Loucy (cell line): Measurements from ENCODE around the gene SYNJ2.

Experiments used
- H2AFZ ChIP-seq: fragments of 200-600 bp; sonication (generic); 2 replicates; pipeline ENCODE4 v1.6.0; 2016; ENCODE audit warnings: antibody characterized with exemption, mild to moderate bottlenecking, low read length, moderate library complexity
- H3F3A ChIP-seq: fragments of 200-600 bp; 2 replicates; pipeline ENCODE4 v1.6.0; 2016; ENCODE audit warnings: antibody characterized with exemption, low read depth, mild to moderate bottlenecking
- H3K27me3 ChIP-seq: fragments of 200-600 bp; sonication (generic); 2 replicates; pipeline ENCODE4 v1.6.1; 2014; ENCODE audit warnings: low read length, mild to moderate bottlenecking; ENCODE audit not compliant: insufficient read depth, poor library complexity, severe bottlenecking
- H3K36me3 ChIP-seq: fragments of 200-600 bp; sonication (generic); 2 replicates; pipeline ENCODE4 v1.6.1; 2016; ENCODE audit warnings: low read length; ENCODE audit not compliant: insufficient read depth
- H3K4me1 ChIP-seq: fragments of 200-600 bp; sonication (generic); 2 replicates; pipeline ENCODE4 v1.5.1; 2014; ENCODE audit warnings: low read length, mild to moderate bottlenecking; ENCODE audit not compliant: insufficient read depth, poor library complexity, severe bottlenecking
- H3K4me2 ChIP-seq: fragments of 200-600 bp; sonication (generic); 2 replicates; pipeline ENCODE4 v1.6.0; 2014; ENCODE audit warnings: antibody characterized with exemption, low read length, low read depth, mild to moderate bottlenecking; ENCODE audit not compliant: poor library complexity, severe bottlenecking
- H3K4me3 ChIP-seq: fragments of 200-600 bp; sonication (generic); 2 replicates; pipeline ENCODE4 v1.5.1; 2014; ENCODE audit warnings: low read length, mild to moderate bottlenecking, mixed read lengths; ENCODE audit not compliant: poor library complexity, severe bottlenecking
- H3K79me2 ChIP-seq: fragments of 200-600 bp; sonication (generic); 2 replicates; pipeline ENCODE4 v1.6.1; 2014; ENCODE audit warnings: low read length; ENCODE audit not compliant: insufficient read depth
- H3K9ac ChIP-seq: fragments of 200-600 bp; sonication (generic); 2 replicates; pipeline ENCODE4 v1.6.0; 2014; ENCODE audit warnings: mild to moderate bottlenecking, low read depth, low read length, moderate library complexity; ENCODE audit not compliant: poor library complexity, severe bottlenecking
- H3K9me2 ChIP-seq: fragments of 200-600 bp; sonication (generic); replicated peaks from 2 replicates; pipeline ENCODE4 v1.6.1; 2016; ENCODE audit warnings: low read depth, low read length, mixed read lengths
- H3K9me3 ChIP-seq: fragments of 200-600 bp; sonication (generic); 2 replicates; pipeline ENCODE4 v1.6.1; 2014; ENCODE audit warnings: mild to moderate bottlenecking, antibody characterized with exemption, low read length, low read depth; ENCODE audit not compliant: insufficient read depth
- H4K20me1 ChIP-seq: fragments of 200-600 bp; sonication (generic); 2 replicates; pipeline ENCODE4 v1.6.0; 2014; ENCODE audit warnings: antibody characterized with exemption, low read length, mild to moderate bottlenecking; ENCODE audit not compliant: insufficient read depth, poor library complexity, severe bottlenecking
- EZH2phosphoT487 ChIP-seq: fragments of 200-600 bp; IDR thresholded peaks from 2 replicates; pipeline ENCODE4 v1.6.1; 2018; ENCODE audit warnings: antibody characterized with exemption, mild to moderate bottlenecking, moderate library complexity, borderline replicate concordance
- TF ChIP-seq, protein P1 (sequence below): fragments of 200-600 bp; sonication (generic); conservative IDR thresholded peaks from 2 replicates; pipeline ENCODE4 v1.5.1; 2014; ENCODE audit warnings: mild to moderate bottlenecking, antibody characterized with exemption, low read length

The SYNJ2 gene

DNA sequence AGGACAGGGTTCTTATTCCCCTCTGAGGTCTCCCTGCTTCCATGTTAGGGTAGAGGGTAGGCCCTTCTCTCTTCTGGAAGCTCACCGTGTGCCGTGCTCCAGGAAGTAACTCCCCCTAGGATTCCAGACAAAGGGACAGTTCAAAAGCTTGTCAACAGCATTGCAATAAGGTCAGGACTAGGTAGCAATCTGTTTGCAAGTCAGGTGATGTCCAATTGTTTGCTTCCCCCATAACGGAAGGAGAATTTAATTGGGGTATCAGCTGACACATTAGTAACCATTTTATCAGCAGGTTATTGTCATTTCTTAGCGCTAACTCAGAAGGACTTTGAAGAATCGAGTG lies 41.9 kb downstream of the SYNJ2 start:
- Histone ChIP-seq H3K79me2 (peaks cover 10% of the 10 kb centered on the region; the same call in 1 of the 2 replicates), H3K4me2 (no peak overlapping the region), H3K4me1 (peaks cover 25% of the 10 kb centered on the region), H3K27me3 (no peaks in the 10 kb centered on the region), H3K9me3 (no peaks in the 10 kb centered on the region), H3F3A (no peaks in the 10 kb centered on the region), H2AFZ (no peak overlapping the region), H3K4me3 (no peak overlapping the region), H4K20me1 (peaks cover 9% of the 10 kb centered on the region), H3K36me3 (peaks cover 26% of the 10 kb centered on the region; the same call in 1 of the 2 replicates), H3K9ac (no peak overlapping the region), H3K9me2 (no peaks in the 10 kb centered on the region)
- TF ChIP-seq EZH2phosphoT487, result no peak
- TF ChIP-seq, protein P1, sequence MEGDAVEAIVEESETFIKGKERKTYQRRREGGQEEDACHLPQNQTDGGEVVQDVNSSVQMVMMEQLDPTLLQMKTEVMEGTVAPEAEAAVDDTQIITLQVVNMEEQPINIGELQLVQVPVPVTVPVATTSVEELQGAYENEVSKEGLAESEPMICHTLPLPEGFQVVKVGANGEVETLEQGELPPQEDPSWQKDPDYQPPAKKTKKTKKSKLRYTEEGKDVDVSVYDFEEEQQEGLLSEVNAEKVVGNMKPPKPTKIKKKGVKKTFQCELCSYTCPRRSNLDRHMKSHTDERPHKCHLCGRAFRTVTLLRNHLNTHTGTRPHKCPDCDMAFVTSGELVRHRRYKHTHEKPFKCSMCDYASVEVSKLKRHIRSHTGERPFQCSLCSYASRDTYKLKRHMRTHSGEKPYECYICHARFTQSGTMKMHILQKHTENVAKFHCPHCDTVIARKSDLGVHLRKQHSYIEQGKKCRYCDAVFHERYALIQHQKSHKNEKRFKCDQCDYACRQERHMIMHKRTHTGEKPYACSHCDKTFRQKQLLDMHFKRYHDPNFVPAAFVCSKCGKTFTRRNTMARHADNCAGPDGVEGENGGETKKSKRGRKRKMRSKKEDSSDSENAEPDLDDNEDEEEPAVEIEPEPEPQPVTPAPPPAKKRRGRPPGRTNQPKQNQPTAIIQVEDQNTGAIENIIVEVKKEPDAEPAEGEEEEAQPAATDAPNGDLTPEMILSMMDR, result no peak

GRCh38 chr6:158024566-158025297 lies 43.1 kb downstream of the SYNJ2 start:
- peaks cover 10% of the 10 kb centered on the region; the same call in 1 of the 2 replicates for H3K79me2 ChIP-seq
- no peak overlapping the region for H3K4me3 ChIP-seq

DNA sequence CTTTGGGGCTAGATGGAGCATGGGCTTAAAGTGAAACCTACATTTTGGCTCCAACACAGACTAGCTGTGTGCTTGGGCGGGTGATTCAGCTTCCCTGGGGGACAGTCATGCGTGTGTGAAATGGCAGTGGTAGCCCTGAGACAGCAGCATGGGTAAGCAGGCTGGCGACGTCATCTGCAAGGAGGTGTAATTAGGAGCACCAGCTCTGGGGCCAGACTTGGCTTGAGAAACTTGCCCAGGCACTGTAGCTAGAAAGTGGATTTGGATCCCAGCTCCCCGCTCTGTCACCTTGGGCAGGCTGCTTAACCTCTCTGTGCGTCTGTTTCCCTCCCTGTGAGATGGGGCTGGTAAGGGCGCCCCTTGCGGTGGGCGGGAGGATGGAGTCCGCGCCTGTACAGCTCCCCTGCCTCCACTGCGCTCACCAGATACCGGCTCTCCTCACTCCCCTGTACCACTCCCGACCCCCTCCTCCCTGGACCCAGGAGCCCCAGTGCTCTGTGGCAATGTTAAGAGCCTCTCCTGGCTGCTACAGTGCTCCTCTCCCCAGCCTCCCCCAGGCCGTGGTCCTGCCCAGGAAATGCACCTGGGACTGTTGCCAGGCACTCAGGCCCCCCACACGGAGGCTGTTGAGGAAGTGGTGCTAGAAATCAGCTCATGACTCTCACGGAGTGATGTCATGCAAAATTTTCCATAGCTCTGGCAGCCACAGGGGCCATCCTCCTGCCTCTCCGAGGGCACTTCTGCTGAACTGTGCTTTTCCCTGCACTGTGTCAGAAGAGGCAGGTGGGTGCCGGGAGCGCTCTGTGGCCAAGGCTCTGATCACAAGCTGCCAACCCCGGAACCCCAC lies 44.6 kb downstream of the SYNJ2 start:
- no peaks in the 10 kb centered on the region for H3F3A ChIP-seq

More at GRCh38 chr6:158024566-158025297, 43.1 kb downstream of the SYNJ2 start:
- H3F3A ChIP-seq, result no peaks in the 10 kb centered on the region
- H4K20me1 ChIP-seq, result peaks cover 13% of the 10 kb centered on the region
- no peaks in the 10 kb centered on the region for H3K9me2 ChIP-seq
- peaks cover 25% of the 10 kb centered on the region for H3K4me1 ChIP-seq
- H3K9me3 ChIP-seq, result no peaks in the 10 kb centered on the region
- H3K27me3 ChIP-seq, result no peaks in the 10 kb centered on the region
- no peak overlapping the region for H3K4me2 ChIP-seq
- TF ChIP-seq EZH2phosphoT487, result no peak
- TF ChIP-seq, protein P1, result no peak
- H3K9ac ChIP-seq, result no peak overlapping the region
- no peak overlapping the region for H2AFZ ChIP-seq
- H3K36me3 ChIP-seq, result peaks cover 17% of the 10 kb centered on the region; the same call in 1 of the 2 replicates

More for the DNA sequence above, 44.6 kb downstream of the SYNJ2 start:
- no peak for TF ChIP-seq EZH2phosphoT487
- TF ChIP-seq, protein P1, result peak; percentile 89
- Histone ChIP-seq H3K36me3 (peaks cover 2% of the 10 kb centered on the region; the same call in 1 of the 2 replicates), H4K20me1 (peaks cover 13% of the 10 kb centered on the region), H3K9me2 (no peaks in the 10 kb centered on the region), H3K79me2 (peaks cover 10% of the 10 kb centered on the region; the same call in 1 of the 2 replicates), H3K9me3 (no peaks in the 10 kb centered on the region), H2AFZ (peak overlapping the region; percentile 16; the same call in 1 of the 2 replicates), H3K4me1 (peaks cover 29% of the 10 kb centered on the region), H3K9ac (peak overlapping the region; percentile 61), H3K4me3 (peak overlapping the region; percentile 69), H3K27me3 (no peaks in the 10 kb centered on the region), H3K4me2 (peak overlapping the region; percentile 87)
